GM12891 (cell line): ENCODE results near the gene C11orf21.

Experiments
- PAX5 ChIP-seq: IDR thresholded peaks from 2 replicates; pipeline ENCODE4 v1.6.1; 2011; ENCODE audit warnings: low read length, moderate library complexity, mild to moderate bottlenecking; ENCODE audit not compliant: insufficient read depth, severe bottlenecking
- POLR2A ChIP-seq: IDR thresholded peaks from 2 replicates; pipeline ENCODE4 v1.6.1; 2011; ENCODE audit warnings: low read depth, low read length, control low read depth
- POLR2AphosphoS5 ChIP-seq: IDR thresholded peaks from 2 replicates; pipeline ENCODE4 v1.6.1; 2011; ENCODE audit warnings: low read depth, low read length, control low read depth
- POU2F2 ChIP-seq: IDR thresholded peaks from 2 replicates; pipeline ENCODE4 v1.6.1; 2011; ENCODE audit warnings: low read depth, mild to moderate bottlenecking, control low read depth, low read length, moderate library complexity
- SPI1 ChIP-seq: IDR thresholded peaks from 2 replicates; pipeline ENCODE4 v1.6.1; 2011; ENCODE audit warnings: low read depth, low read length, control low read depth
- TAF1 ChIP-seq: IDR thresholded peaks from 2 replicates; pipeline ENCODE4 v1.6.1; 2011; ENCODE audit warnings: low read depth, low read length, control low read depth

GRCh38 chr11:2348986-2349385 is 47.3 kb upstream of the C11orf21 start:
- TF ChIP-seq POLR2AphosphoS5 (no peak), POLR2A (no peak), TAF1 (no peak), POU2F2 (no peak), SPI1 (no peak), PAX5 (no peak)
